Ovary (tissue), 3 donors: ENCODE measurements around the gene COPS9.

ENCODE experiments used
- EP300 ChIP-seq: sonication (generic); formaldehyde crosslinking; IDR thresholded peaks from one replicate; pipeline ENCODE4 v1.6.1; 2017; ENCODE audit warnings: antibody characterized with exemption
- POLR2A ChIP-seq: fragments of 450-650 bp; IDR thresholded peaks from one replicate; pipeline ENCODE4 v1.6.1; 2017; ENCODE audit warnings: antibody characterized with exemption, mild to moderate bottlenecking, moderate library complexity
- TF ChIP-seq, protein P1 (sequence below), 3 donors: fragments of 450-650 bp in 2 of 3; fragments of 200-600 bp in 1 of 3; IDR thresholded peaks; one replicate each; pipeline versions ENCODE4 v1.5.1 to v1.8.0; 2016 to 2022; ENCODE audit warnings: antibody characterized with exemption in 3 of 3, mild to moderate bottlenecking in 1 of 3
- donor health status: DM: no; HTN: no; CAD: no.

- TF ChIP-seq POLR2A (no peak), EP300 (no peak)
- TF ChIP-seq, protein P1, sequence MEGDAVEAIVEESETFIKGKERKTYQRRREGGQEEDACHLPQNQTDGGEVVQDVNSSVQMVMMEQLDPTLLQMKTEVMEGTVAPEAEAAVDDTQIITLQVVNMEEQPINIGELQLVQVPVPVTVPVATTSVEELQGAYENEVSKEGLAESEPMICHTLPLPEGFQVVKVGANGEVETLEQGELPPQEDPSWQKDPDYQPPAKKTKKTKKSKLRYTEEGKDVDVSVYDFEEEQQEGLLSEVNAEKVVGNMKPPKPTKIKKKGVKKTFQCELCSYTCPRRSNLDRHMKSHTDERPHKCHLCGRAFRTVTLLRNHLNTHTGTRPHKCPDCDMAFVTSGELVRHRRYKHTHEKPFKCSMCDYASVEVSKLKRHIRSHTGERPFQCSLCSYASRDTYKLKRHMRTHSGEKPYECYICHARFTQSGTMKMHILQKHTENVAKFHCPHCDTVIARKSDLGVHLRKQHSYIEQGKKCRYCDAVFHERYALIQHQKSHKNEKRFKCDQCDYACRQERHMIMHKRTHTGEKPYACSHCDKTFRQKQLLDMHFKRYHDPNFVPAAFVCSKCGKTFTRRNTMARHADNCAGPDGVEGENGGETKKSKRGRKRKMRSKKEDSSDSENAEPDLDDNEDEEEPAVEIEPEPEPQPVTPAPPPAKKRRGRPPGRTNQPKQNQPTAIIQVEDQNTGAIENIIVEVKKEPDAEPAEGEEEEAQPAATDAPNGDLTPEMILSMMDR (IDR thresholded peaks at IDR 0.05) = peak; percentile 83 to 89 (median 86)
Measured at GRCh38 chr2:240143801-240144648, 7.9 kb upstream of the COPS9 start.
